SKM-1 (cell line): ENCODE data around the gene LIN37.
"Not testable (repeated sequence)": the region's sequence is repeated elsewhere in the genome, so short reads cannot be mapped to it uniquely, and the experiment has no call there.

Experiments
- DNase-seq: peaks from one replicate; lab custom pipeline; 2025; ENCODE audit not compliant: unreplicated experiment; lab: John Stamatoyannopoulos, UW

Gene LIN37

GRCh38 chr19:35787227-35787799 is 38.9 kb downstream of the LIN37 start:
- DNase-seq, result no peak

GRCh38 chr19:35788205-35788960 is 40.0 kb downstream of the LIN37 start:
- no peak for DNase-seq

- no peak for DNase-seq
Observed at GRCh38 chr19:35789195-35789977, 41.0 kb downstream of the LIN37 start.

- no peak for DNase-seq
Observed at GRCh38 chr19:35789978-35790944, 41.9 kb downstream of the LIN37 start.

GRCh38 chr19:35790981-35791813 is 42.8 kb downstream of the LIN37 start:
- no peak for DNase-seq

GRCh38 chr19:35791814-35792279 is 43.5 kb downstream of the LIN37 start:
- no peak for DNase-seq

- DNase-seq, result no peak
Observed at GRCh38 chr19:35792312-35792711, 43.9 kb downstream of the LIN37 start.

- DNase-seq, result no peak
Observed at GRCh38 chr19:35792888-35793287, 44.5 kb downstream of the LIN37 start.

- no peak for DNase-seq
Observed at GRCh38 chr19:35793381-35794165, 45.2 kb downstream of the LIN37 start.

GRCh38 chr19:35795564-35795963 is 47.2 kb downstream of the LIN37 start:
- DNase-seq, result not testable (repeated sequence)

- no peak for DNase-seq
Observed at GRCh38 chr19:35796645-35797542, 48.5 kb downstream of the LIN37 start.

GRCh38 chr19:35797663-35798062 is 49.3 kb downstream of the LIN37 start:
- DNase-seq, result no peak

- no peak for DNase-seq
Observed at GRCh38 chr19:35801828-35802227, 53.5 kb downstream of the LIN37 start.
